ENCODE measurements around the gene HOXD13.

- TF ChIP-seq, protein P1, sequence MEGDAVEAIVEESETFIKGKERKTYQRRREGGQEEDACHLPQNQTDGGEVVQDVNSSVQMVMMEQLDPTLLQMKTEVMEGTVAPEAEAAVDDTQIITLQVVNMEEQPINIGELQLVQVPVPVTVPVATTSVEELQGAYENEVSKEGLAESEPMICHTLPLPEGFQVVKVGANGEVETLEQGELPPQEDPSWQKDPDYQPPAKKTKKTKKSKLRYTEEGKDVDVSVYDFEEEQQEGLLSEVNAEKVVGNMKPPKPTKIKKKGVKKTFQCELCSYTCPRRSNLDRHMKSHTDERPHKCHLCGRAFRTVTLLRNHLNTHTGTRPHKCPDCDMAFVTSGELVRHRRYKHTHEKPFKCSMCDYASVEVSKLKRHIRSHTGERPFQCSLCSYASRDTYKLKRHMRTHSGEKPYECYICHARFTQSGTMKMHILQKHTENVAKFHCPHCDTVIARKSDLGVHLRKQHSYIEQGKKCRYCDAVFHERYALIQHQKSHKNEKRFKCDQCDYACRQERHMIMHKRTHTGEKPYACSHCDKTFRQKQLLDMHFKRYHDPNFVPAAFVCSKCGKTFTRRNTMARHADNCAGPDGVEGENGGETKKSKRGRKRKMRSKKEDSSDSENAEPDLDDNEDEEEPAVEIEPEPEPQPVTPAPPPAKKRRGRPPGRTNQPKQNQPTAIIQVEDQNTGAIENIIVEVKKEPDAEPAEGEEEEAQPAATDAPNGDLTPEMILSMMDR (IDR thresholded peaks at IDR 0.05), result no peak
- no peak for TF ChIP-seq POLR2A (IDR thresholded peaks at IDR 0.05)
These were observed 17.4 kb downstream of the HOXD13 start for GRCh38 chr2:176109946-176110345.

Measured in thyroid gland (tissue), 4 donors.